PC-9 (cell line): ENCODE results near the gene ABHD17A. TPM values are rescaled to one million over a fixed set of nuclear protein-coding genes. Genes with fewer than 3 reads are reported as not detected.
A peak's percentile ranks its signal among the peaks of the same experiment; 100 is the strongest.

Experiments used
- BruUV-seq: library from RNA; stranded (reverse); fragments of 400-500 nt; replicated peaks from 2 replicates; lab custom pipeline; 2021; lab: Mats Ljungman, UMichigan
- CTCF ChIA-PET: fragments of 300-600 bp; sonication (Branson Sonifier 250); formaldehyde crosslinking; loops from one replicate; lab custom pipeline; 2022; ENCODE audit warnings: antibody characterized with exemption; lab: Charles Lee
- POLR2A ChIA-PET: fragments of 300-600 bp; sonication (Branson Sonifier 250); formaldehyde crosslinking; loops from one replicate; lab custom pipeline; 2022; ENCODE audit warnings: antibody characterized with exemption; ENCODE audit not compliant: unreplicated experiment; lab: Charles Lee
- DNase-seq, 2 experiments: peaks; one replicate each; pipeline versions ENCODE4 v3.0.0 to v3.0.0-alpha.2; 2015 to 2022; ENCODE audit warnings: mixed read lengths in 1 of 2
- H2AFZ ChIP-seq: fragments of 200-600 bp; sonication (generic); 2 replicates; pipeline ENCODE4 v1.8.1; 2017; ENCODE audit warnings: antibody characterized with exemption
- H3F3A ChIP-seq: fragments of 200-600 bp; sonication (generic); 2 replicates; pipeline ENCODE4 v1.8.1; 2017; ENCODE audit warnings: antibody characterized with exemption, mild to moderate bottlenecking, low read depth; ENCODE audit not compliant: insufficient read depth
- H3K27ac ChIP-seq: fragments of 200-600 bp; sonication (generic); 2 replicates; pipeline ENCODE4 v1.6.1; 2016; ENCODE audit warnings: mixed run types
- H3K27me3 ChIP-seq: fragments of 200-600 bp; sonication (generic); 2 replicates; pipeline ENCODE4 v1.6.1; 2016; ENCODE audit warnings: low read depth, mixed run types; ENCODE audit not compliant: insufficient read depth
- H3K36me3 ChIP-seq: fragments of 200-600 bp; sonication (generic); 2 replicates; pipeline ENCODE4 v1.6.1; 2016; ENCODE audit warnings: low read depth, mixed run types
- H3K4me1 ChIP-seq: fragments of 200-600 bp; sonication (generic); replicated peaks from 2 replicates; pipeline ENCODE4 v1.6.1; 2016; ENCODE audit warnings: mixed run types; ENCODE audit not compliant: insufficient read depth
- H3K4me2 ChIP-seq: fragments of 200-600 bp; sonication (generic); 2 replicates; pipeline ENCODE4 v1.6.1; 2017; ENCODE audit warnings: mixed run types
- H3K4me3 ChIP-seq: fragments of 200-600 bp; sonication (generic); 2 replicates; pipeline ENCODE4 v1.6.1; 2016; ENCODE audit warnings: mixed run types
- H3K79me2 ChIP-seq: fragments of 200-600 bp; sonication (generic); 2 replicates; pipeline ENCODE4 v1.6.1; 2017; ENCODE audit warnings: low read depth, mixed run types
- H3K9me2 ChIP-seq: fragments of 200-600 bp; sonication (generic); 2 replicates; pipeline ENCODE4 v1.8.1; 2017; ENCODE audit warnings: mild to moderate bottlenecking; ENCODE audit not compliant: insufficient read depth
- H3K9me3 ChIP-seq: fragments of 200-600 bp; sonication (generic); 2 replicates; pipeline ENCODE4 v1.8.1; 2016; ENCODE audit warnings: low read depth; ENCODE audit not compliant: insufficient read depth
- H4K20me1 ChIP-seq: fragments of 200-600 bp; sonication (generic); 2 replicates; pipeline ENCODE4 v1.8.1; 2017; ENCODE audit not compliant: insufficient read depth
- CTCF ChIP-seq: fragments of 200-600 bp; sonication (generic); conservative IDR thresholded peaks from 2 replicates; pipeline ENCODE4 v1.6.1; 2017; ENCODE audit warnings: mixed run types, antibody characterized with exemption, mild to moderate bottlenecking, moderate library complexity
- EZH2 ChIP-seq: fragments of 200-600 bp; sonication (generic); IDR thresholded peaks from 2 replicates; pipeline ENCODE4 v1.8.0; 2017; ENCODE audit warnings: antibody characterized with exemption, low read depth
- intact Hi-C: fragments of 100-400 bp; cut with micrococcal nuclease; formaldehyde crosslinking; loops from one replicate; pipeline ENCODE4 v1.10.0; 2022; ENCODE audit not compliant: unreplicated experiment
- total RNA-seq: library from RNA; stranded (reverse); gene quantifications from 2 replicates; pipeline ENCODE4 v1.2.3, GENCODE V29; 2021

Gene ABHD17A
- total RNA-seq, 1 experiment from 2014 or later = 35.9 TPM

GRCh38 chr19:1847348-1847683 lies 38.0 kb downstream of the ABHD17A start:
- Histone ChIP-seq H3K27ac (peak overlapping the region; percentile 90; the same call in 1 of the 2 replicates), H3K4me1 (0 out of 2 replicates have a peak, but pooled peaks cover 11% of the 10 kb centered on the region), H3K4me2 (peak overlapping the region; percentile 96), H3F3A (peaks cover 14% of the 10 kb centered on the region; the same call in 1 of the 2 replicates), H3K79me2 (peaks cover 48% of the 10 kb centered on the region), H4K20me1 (peaks cover 45% of the 10 kb centered on the region), H2AFZ (no peak overlapping the region), H3K36me3 (no peaks in the 10 kb centered on the region), H3K27me3 (no peaks in the 10 kb centered on the region), H3K9me3 (no peaks in the 10 kb centered on the region), H3K4me3 (peak overlapping the region; percentile 73), H3K9me2 (no peaks in the 10 kb centered on the region)
- ChIA-PET CTCF (interaction anchor here (0.5 kb wide), 1 partner anchor 22 kb away, joined by 16 read pairs; no protein-coding TSS in a partner anchor), POLR2A (no interaction called here)
- BruUV-seq = no TSS peak
- DNase-seq = no peak
- TF ChIP-seq EZH2 (no peak), CTCF (no peak)
- intact Hi-C loops = no loop called here

- intact Hi-C loops = no loop called here
- no peaks in the 10 kb centered on the region for H3K9me2 ChIP-seq
- ChIA-PET POLR2A (no interaction called here), CTCF (interaction anchor here (0.5 kb wide), 1 partner anchor 21 kb away, joined by 16 read pairs; no protein-coding TSS in a partner anchor)
- no peaks in the 10 kb centered on the region for H3K27me3 ChIP-seq
- TF ChIP-seq EZH2 (no peak), CTCF (no peak)
- H3K27ac ChIP-seq = no peak overlapping the region
- H3F3A ChIP-seq = peaks cover 14% of the 10 kb centered on the region; the same call in 1 of the 2 replicates
- H3K79me2 ChIP-seq = peaks cover 51% of the 10 kb centered on the region
- no peak for DNase-seq
- H3K4me1 ChIP-seq = 0 out of 2 replicates have a peak, but pooled peaks cover 11% of the 10 kb centered on the region
- BruUV-seq = TSS peak; percentile 43
- peak overlapping the region; percentile 96 for H3K4me2 ChIP-seq
- H3K4me3 ChIP-seq = peak overlapping the region; percentile 73
- no peaks in the 10 kb centered on the region for H3K9me3 ChIP-seq
- peaks cover 51% of the 10 kb centered on the region for H4K20me1 ChIP-seq
- no peaks in the 10 kb centered on the region for H3K36me3 ChIP-seq
- H2AFZ ChIP-seq = no peak overlapping the region
These were observed 38.6 kb downstream of the ABHD17A start for GRCh38 chr19:1846517-1847204.

DNA sequence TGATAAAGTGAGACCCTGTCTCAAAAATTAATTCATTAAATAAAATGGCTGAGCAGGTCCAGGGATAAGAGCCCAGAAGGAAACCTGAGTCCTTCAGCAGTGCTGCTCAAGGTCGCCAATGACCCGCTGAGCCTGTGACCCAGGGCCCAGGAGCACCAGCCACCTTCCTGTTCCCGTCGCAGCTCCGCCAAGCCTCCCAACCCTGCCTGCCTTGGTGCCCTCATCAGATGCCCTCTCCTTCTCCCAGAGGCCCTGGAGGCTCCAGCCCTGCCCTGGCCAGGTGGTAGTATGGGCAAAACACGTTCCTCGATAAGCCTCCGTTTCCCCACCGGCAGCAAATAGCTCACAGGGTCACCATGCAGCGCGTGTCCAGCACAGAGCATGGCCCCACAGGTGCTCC lies 39.7 kb downstream of the ABHD17A start:
- peak overlapping the region; percentile 13; the same call in 1 of the 2 replicates for H3K4me2 ChIP-seq
- intact Hi-C loops = no loop called here
- no peaks in the 10 kb centered on the region for H3K9me2 ChIP-seq
- peaks cover 51% of the 10 kb centered on the region for H3K79me2 ChIP-seq
- H3K36me3 ChIP-seq = no peaks in the 10 kb centered on the region
- BruUV-seq = no TSS peak
- 0 out of 2 replicates have a peak, but pooled peaks cover 11% of the 10 kb centered on the region for H3K4me1 ChIP-seq
- DNase-seq = no peak
- peaks cover 14% of the 10 kb centered on the region; the same call in 1 of the 2 replicates for H3F3A ChIP-seq
- H3K4me3 ChIP-seq = no peak overlapping the region
- no peak overlapping the region for H2AFZ ChIP-seq
- POLR2A ChIA-PET = no interaction called here
- CTCF ChIA-PET = no interaction called here
- no peak overlapping the region for H3K27ac ChIP-seq
- peaks cover 57% of the 10 kb centered on the region for H4K20me1 ChIP-seq
- H3K27me3 ChIP-seq = no peaks in the 10 kb centered on the region
- TF ChIP-seq CTCF (no peak), EZH2 (no peak)
- H3K9me3 ChIP-seq = no peaks in the 10 kb centered on the region
